Endodermal cell (in vitro differentiated cells): ENCODE results near the gene MUSK. TPM values are rescaled to one million over a fixed set of nuclear protein-coding genes. Genes with fewer than 3 reads are reported as not detected.

Experiments used
- DNase-seq: peaks from one replicate; pipeline ENCODE4 v3.0.0-alpha.2; 2017
- H3K27ac ChIP-seq: 2 replicates; pipeline ENCODE4 v1.5.1; 2013; ENCODE audit warnings: mild to moderate bottlenecking, low read depth, low read length, moderate library complexity
- H3K27me3 ChIP-seq: 2 replicates; pipeline ENCODE4 v1.6.1; 2013; ENCODE audit warnings: mild to moderate bottlenecking, low read length, moderate library complexity; ENCODE audit not compliant: insufficient read depth, control insufficient read depth, poor library complexity, severe bottlenecking
- H3K36me3 ChIP-seq: 2 replicates; pipeline ENCODE4 v1.7.0; 2013; ENCODE audit warnings: mild to moderate bottlenecking, low read length, moderate library complexity; ENCODE audit not compliant: control insufficient read depth, insufficient read depth
- H3K4me1 ChIP-seq: one replicate; pipeline ENCODE4 v1.7.0; 2013; ENCODE audit warnings: low read length; ENCODE audit not compliant: control insufficient read depth, insufficient read depth
- H3K4me3 ChIP-seq: 2 replicates; pipeline ENCODE4 v1.5.1; 2013; ENCODE audit warnings: mild to moderate bottlenecking, low read length, moderate library complexity
- H3K9ac ChIP-seq: 2 replicates; pipeline ENCODE4 v1.6.1; 2013; ENCODE audit warnings: mild to moderate bottlenecking, low read length, moderate library complexity; ENCODE audit not compliant: poor library complexity, severe bottlenecking; ENCODE audit errors: extremely low read depth
- H3K9me3 ChIP-seq: 2 replicates; pipeline ENCODE4 v1.6.1; 2013; ENCODE audit warnings: mild to moderate bottlenecking, low read length, moderate library complexity; ENCODE audit not compliant: control insufficient read depth
- H3K27ac Mint-ChIP-seq: 2 replicates; pipeline ENCODE4 v1.8.0; 2020; ENCODE audit warnings: mixed read lengths
- H3K27me3 Mint-ChIP-seq: 2 replicates; pipeline ENCODE4 v1.8.0; 2021; ENCODE audit warnings: mild to moderate bottlenecking, mixed read lengths; ENCODE audit not compliant: insufficient read depth
- H3K36me3 Mint-ChIP-seq: 2 replicates; pipeline ENCODE4 v1.8.0; 2020; ENCODE audit warnings: low read depth, mixed read lengths
- H3K4me1 Mint-ChIP-seq: 2 replicates; pipeline ENCODE4 v1.8.0; 2020; ENCODE audit warnings: mixed read lengths
- H3K4me3 Mint-ChIP-seq: 2 replicates; pipeline ENCODE4 v1.8.0; 2020; ENCODE audit warnings: mild to moderate bottlenecking, moderate library complexity, mixed read lengths
- H3K9me3 Mint-ChIP-seq: 2 replicates; pipeline ENCODE4 v1.8.0; 2020; ENCODE audit warnings: mild to moderate bottlenecking, mixed read lengths
- CTCF ChIP-seq: fragments of 200-600 bp; sonication (generic); conservative IDR thresholded peaks from 2 replicates; pipeline ENCODE4 v1.5.0; 2021; ENCODE audit warnings: antibody characterized with exemption, mild to moderate bottlenecking
- WGBS, 2 experiments: methylation state at CpG; one replicate each; pipeline versions ENCODE4 v1.1.5 to v1.1.7; 2013; ENCODE audit warnings: missing lambda C conversion rate in 2 of 2, mixed read lengths in 1 of 2; ENCODE audit not compliant: insufficient coverage in 1 of 2, insufficient read length in 1 of 2; 5-methylcytosine and 5-hydroxymethylcytosine counted together
- total RNA-seq, 2 donors: library from RNA; stranded (reverse); fragmentation: NEBNext Ultra II Directional in 1 of 2; extraction: Animal tissue kit (Norgen Biotek cat#: 25700) in 1 of 2; gene quantifications; 2 replicates in 1 of 2; 3 replicates in 1 of 2; pipeline ENCODE4 v1.2.1, GENCODE V29; 2021

The MUSK gene
- total RNA-seq, 2 donors from 2014 or later = not detected

- Histone ChIP-seq H3K36me3 (no peaks in the 10 kb centered on the region), H3K9ac (no peak overlapping the region)
- no peak overlapping the region for H3K4me3 Mint-ChIP-seq
Observed at GRCh38 chr9:110635589-110635988, 33.0 kb upstream of the MUSK start.

GRCh38 chr9:110638381-110638954 lies 30.1 kb upstream of the MUSK start:
- Mint-ChIP-seq H3K36me3 (no peaks in the 10 kb centered on the region), H3K9me3 (peaks cover 12% of the 10 kb centered on the region), H3K4me3 (no peak overlapping the region), H3K27me3 (no peaks in the 10 kb centered on the region), H3K27ac (no peak overlapping the region), H3K4me1 (no peaks in the 10 kb centered on the region)
- Histone ChIP-seq H3K4me3 (no peak overlapping the region), H3K36me3 (no peaks in the 10 kb centered on the region), H3K27me3 (no peaks in the 10 kb centered on the region), H3K9me3 (peaks cover 13% of the 10 kb centered on the region), H3K27ac (no peak overlapping the region), H3K9ac (no peak overlapping the region), H3K4me1 (no peaks in the 10 kb centered on the region)
- TF ChIP-seq CTCF = peak; percentile 62
- no peak for DNase-seq
- WGBS, 2 experiments = 80% methylated on average over 1 of the region's 4 CpGs; no CpG with 5 or more reads in 1 of the 2 experiments

More at GRCh38 chr9:110635589-110635988, 33.0 kb upstream of the MUSK start:
- no peak for TF ChIP-seq CTCF
- Histone ChIP-seq H3K4me3 (no peak overlapping the region), H3K27ac (no peak overlapping the region), H3K27me3 (no peaks in the 10 kb centered on the region), H3K4me1 (no peaks in the 10 kb centered on the region), H3K9me3 (peaks cover 13% of the 10 kb centered on the region)
- Mint-ChIP-seq H3K9me3 (peaks cover 12% of the 10 kb centered on the region), H3K27ac (no peak overlapping the region), H3K4me1 (no peaks in the 10 kb centered on the region), H3K36me3 (no peaks in the 10 kb centered on the region), H3K27me3 (no peaks in the 10 kb centered on the region)
- no peak for DNase-seq

DNA sequence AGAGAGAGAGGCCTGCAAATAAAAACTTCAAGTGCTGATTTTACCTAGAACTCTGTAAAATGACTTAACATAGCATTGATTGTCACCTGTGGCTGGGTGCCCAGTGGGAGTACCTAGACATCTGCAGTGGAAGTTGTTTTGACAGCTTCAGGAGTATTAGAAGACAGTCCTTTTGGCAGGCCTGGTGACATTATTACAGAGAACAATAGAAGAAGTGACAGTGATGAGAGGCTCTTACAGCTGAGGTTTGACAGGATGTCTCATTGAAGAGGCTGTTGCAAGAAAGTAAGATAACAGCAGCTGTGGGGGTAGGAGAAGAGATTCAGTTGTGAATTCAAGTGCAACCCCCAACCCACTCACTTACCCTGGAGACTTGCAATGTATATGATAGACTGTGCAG lies 27.9 kb upstream of the MUSK start:
- no peak for DNase-seq

More for the DNA sequence above, 27.9 kb upstream of the MUSK start:
- no peak for TF ChIP-seq CTCF
- H3K4me1 ChIP-seq = no peaks in the 10 kb centered on the region
- no peak overlapping the region for H3K27ac Mint-ChIP-seq
- H3K27ac ChIP-seq = no peak overlapping the region
- no peaks in the 10 kb centered on the region for H3K27me3 Mint-ChIP-seq
- no peaks in the 10 kb centered on the region for H3K27me3 ChIP-seq
- no peak overlapping the region for H3K4me3 Mint-ChIP-seq
- no peak overlapping the region for H3K4me3 ChIP-seq
- H3K36me3 ChIP-seq = no peaks in the 10 kb centered on the region
- H3K9me3 ChIP-seq = no peaks in the 10 kb centered on the region
- H3K9me3 Mint-ChIP-seq = peaks cover 10% of the 10 kb centered on the region
- H3K36me3 Mint-ChIP-seq = no peaks in the 10 kb centered on the region
- no peak overlapping the region for H3K9ac ChIP-seq
- H3K4me1 Mint-ChIP-seq = no peaks in the 10 kb centered on the region
